Measurements from ENCODE around the gene WWOX. TPM values are rescaled to one million over a fixed set of nuclear protein-coding genes. Genes with fewer than 3 reads are reported as not detected.

Gene WWOX
- total and polyA plus RNA-seq, 2 of the 13 experiments (the other 11 are each of a cell fraction or from before 2014, with no cell fraction given) = 9.1 to 37.4 TPM

DNA sequence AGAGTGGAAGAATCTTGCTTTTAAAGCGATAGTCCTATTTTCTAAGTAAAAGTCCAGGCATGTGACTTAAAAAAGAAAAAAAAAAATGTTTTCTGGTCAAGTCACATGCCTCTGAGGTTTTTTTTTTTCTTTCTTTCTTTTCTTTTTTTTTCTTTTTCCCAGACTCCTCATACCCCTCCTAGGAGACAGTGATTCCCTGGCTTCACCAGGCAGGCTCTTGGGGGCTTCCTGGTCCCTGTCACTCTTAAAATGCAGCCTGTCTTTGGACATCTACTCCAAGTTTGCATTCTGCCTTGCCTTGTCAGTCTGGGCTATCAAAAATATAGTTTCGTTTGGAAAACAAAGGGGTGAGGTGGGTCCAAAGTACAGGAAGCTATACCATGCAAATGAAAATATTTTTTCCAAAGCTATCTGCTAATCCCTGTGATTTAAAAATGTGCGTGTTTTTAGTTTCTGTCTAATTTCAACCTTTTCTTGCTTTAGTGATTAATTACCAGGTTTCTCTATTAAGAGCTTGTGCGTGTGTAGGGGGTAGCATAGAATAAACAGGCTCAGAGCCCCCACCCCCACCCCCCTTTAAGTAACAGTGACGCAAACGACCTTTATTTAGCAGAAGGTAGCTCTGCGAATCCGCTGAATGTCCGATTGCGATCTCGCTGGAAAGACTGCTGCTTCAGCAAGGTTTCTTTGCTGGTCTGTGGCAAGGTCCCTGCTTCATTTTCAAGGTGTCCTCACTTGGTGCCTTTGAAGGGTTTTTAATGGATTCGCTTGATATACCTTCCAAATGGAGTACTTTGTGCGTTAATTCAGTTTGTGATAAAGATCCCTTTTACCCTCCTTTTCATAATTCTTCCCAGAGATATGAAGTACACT, 510.2 kb downstream of the WWOX start:
- CTCF ChIA-PET (ENCODE audit: low intra/inter-chr PET ratio, low total read pairs) = no interaction called here
- TF ChIP-seq ASH2L (IDR thresholded peaks at IDR 0.05; ENCODE audit: insufficient read length, low read depth, low read length) (peak; percentile 31), ZFP62 (CRISPR knock-in tag; IDR thresholded peaks at IDR 0.05) (no peak), HNF4A (CRISPR knock-in tag; IDR thresholded peaks at IDR 0.05) (0 out of 2 replicates have a peak, but pooled peaks have one; percentile 38), SALL1 (CRISPR knock-in tag; IDR thresholded peaks at IDR 0.05) (0 out of 2 replicates have a peak, but pooled peaks have one; percentile 15)
- TF ChIP-seq, protein P1, sequence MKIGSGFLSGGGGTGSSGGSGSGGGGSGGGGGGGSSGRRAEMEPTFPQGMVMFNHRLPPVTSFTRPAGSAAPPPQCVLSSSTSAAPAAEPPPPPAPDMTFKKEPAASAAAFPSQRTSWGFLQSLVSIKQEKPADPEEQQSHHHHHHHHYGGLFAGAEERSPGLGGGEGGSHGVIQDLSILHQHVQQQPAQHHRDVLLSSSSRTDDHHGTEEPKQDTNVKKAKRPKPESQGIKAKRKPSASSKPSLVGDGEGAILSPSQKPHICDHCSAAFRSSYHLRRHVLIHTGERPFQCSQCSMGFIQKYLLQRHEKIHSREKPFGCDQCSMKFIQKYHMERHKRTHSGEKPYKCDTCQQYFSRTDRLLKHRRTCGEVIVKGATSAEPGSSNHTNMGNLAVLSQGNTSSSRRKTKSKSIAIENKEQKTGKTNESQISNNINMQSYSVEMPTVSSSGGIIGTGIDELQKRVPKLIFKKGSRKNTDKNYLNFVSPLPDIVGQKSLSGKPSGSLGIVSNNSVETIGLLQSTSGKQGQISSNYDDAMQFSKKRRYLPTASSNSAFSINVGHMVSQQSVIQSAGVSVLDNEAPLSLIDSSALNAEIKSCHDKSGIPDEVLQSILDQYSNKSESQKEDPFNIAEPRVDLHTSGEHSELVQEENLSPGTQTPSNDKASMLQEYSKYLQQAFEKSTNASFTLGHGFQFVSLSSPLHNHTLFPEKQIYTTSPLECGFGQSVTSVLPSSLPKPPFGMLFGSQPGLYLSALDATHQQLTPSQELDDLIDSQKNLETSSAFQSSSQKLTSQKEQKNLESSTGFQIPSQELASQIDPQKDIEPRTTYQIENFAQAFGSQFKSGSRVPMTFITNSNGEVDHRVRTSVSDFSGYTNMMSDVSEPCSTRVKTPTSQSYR (CRISPR knock-in tag; IDR thresholded peaks at IDR 0.05; ENCODE audit: borderline replicate concordance) = 0 out of 2 replicates have a peak, but pooled peaks have one; percentile 11
- TF ChIP-seq, protein P2, sequence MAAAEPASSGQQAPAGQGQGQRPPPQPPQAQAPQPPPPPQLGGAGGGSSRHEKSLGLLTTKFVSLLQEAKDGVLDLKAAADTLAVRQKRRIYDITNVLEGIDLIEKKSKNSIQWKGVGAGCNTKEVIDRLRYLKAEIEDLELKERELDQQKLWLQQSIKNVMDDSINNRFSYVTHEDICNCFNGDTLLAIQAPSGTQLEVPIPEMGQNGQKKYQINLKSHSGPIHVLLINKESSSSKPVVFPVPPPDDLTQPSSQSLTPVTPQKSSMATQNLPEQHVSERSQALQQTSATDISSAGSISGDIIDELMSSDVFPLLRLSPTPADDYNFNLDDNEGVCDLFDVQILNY (CRISPR knock-in tag; conservative IDR thresholded peaks at IDR 0.05) = no peak
- DNase-seq (ENCODE audit: low spot score) (peak; percentile 21), FAIRE-seq (peak; percentile 40), ATAC-seq (peak; percentile 44; the same call in 1 of the 3 replicates)
- 74% methylated on average over 13 of the region's 13 CpGs for WGBS (ENCODE audit: low lambda C conversion rate)
- H3K27ac ChIP-seq (ENCODE audit: extremely low read length, insufficient read depth, low read length) = no peak overlapping the region
- no peak overlapping the region for H2AFZ ChIP-seq (ENCODE audit: low read length)
- no peak overlapping the region for H3K9ac ChIP-seq (ENCODE audit: insufficient read depth, low read depth, low read length)
- no peaks in the 10 kb centered on the region for H3K9me3 ChIP-seq (ENCODE audit: low read length)
- H3K36me3 ChIP-seq (replicated peaks in 1 of 2; ENCODE audit: control insufficient read depth in 1 of 2, insufficient read depth in 2 of 2, low read length in 2 of 2) = no peaks in the 10 kb centered on the region
- no peak overlapping the region for H3K4me3 ChIP-seq (replicated peaks in 1 of 3; ENCODE audit: insufficient read depth in 1 of 3, low read depth in 2 of 3, low read length in 3 of 3)
- intact Hi-C loops (cut with micrococcal nuclease; ENCODE audit: unreplicated experiment) (no loop called here), in situ Hi-C loops (cut with HindIII; ENCODE audit: extremely low pct_ligation_motif_present, low pct_unique_long_range_greater_than_20kb) (no loop called here)
- peaks cover 37% of the 10 kb centered on the region for H3K4me1 ChIP-seq (ENCODE audit: insufficient read depth, low read length)
- H3K4me2 ChIP-seq (ENCODE audit: low read depth, low read length) = peak overlapping the region; percentile 30
- no peaks in the 10 kb centered on the region for H4K20me1 ChIP-seq (ENCODE audit: insufficient read depth, low read length)
- no peaks in the 10 kb centered on the region for H3K79me2 ChIP-seq (ENCODE audit: insufficient read depth, low read length)
- BruUV-seq (replicated peaks) = no TSS peak
- no peaks in the 10 kb centered on the region for H3K27me3 ChIP-seq (ENCODE audit: control insufficient read depth in 1 of 2, insufficient read depth in 2 of 2, low read length in 2 of 2)
- POLR2A ChIA-PET = interaction anchor here (0.7 kb wide), 1 partner anchor 33 kb away, joined by 3 read pairs; no protein-coding TSS in a partner anchor
